Ramos (cell line): ENCODE data around the gene FCAMR.

ENCODE experiments used
- in situ Hi-C: fragments of 300-500 bp; cut with MboI; formaldehyde crosslinking; loops from one replicate; pipeline ENCODE4 v1.14.3; 2022; ENCODE audit warnings: low sequenced_read_pairs; ENCODE audit not compliant: unreplicated experiment

The FCAMR gene

GRCh38 chr1:206960676-206961386 is 9.4 kb downstream of the FCAMR start:
- in situ Hi-C loops = no loop called here

- in situ Hi-C loops = no loop called here
Measured at GRCh38 chr1:206958144-206958543, 12.1 kb downstream of the FCAMR start.

GRCh38 chr1:206957639-206958038 is 12.6 kb downstream of the FCAMR start:
- in situ Hi-C loops = no loop called here

- in situ Hi-C loops = no loop called here
Measured at GRCh38 chr1:206955476-206956451, 14.5 kb downstream of the FCAMR start.

GRCh38 chr1:206954459-206955342 is 15.6 kb downstream of the FCAMR start:
- in situ Hi-C loops = no loop called here

- in situ Hi-C loops = no loop called here
Measured at GRCh38 chr1:206953626-206954025, 16.6 kb downstream of the FCAMR start.

GRCh38 chr1:206953126-206953525 is 17.1 kb downstream of the FCAMR start:
- in situ Hi-C loops = no loop called here

GRCh38 chr1:206952171-206952570 is 18.1 kb downstream of the FCAMR start:
- in situ Hi-C loops = no loop called here

- in situ Hi-C loops = no loop called here
Measured at GRCh38 chr1:206951318-206952100, 18.8 kb downstream of the FCAMR start.

- in situ Hi-C loops = no loop called here
Measured at GRCh38 chr1:206949641-206950040, 20.6 kb downstream of the FCAMR start.

- in situ Hi-C loops = no loop called here
Measured at GRCh38 chr1:206949208-206949607, 21.1 kb downstream of the FCAMR start.

GRCh38 chr1:206947255-206947654 is 23.0 kb downstream of the FCAMR start:
- in situ Hi-C loops = no loop called here

GRCh38 chr1:206946261-206946660 is 24.0 kb downstream of the FCAMR start, which contains the start of gene PIGR:
TSS of gene PIGR (minus strand) at chr1:206946466. CDS start at chr1:206940531, 5,935 bp downstream.
- in situ Hi-C loops = no loop called here

- in situ Hi-C loops = no loop called here
Measured at GRCh38 chr1:206945779-206946178, 24.5 kb downstream of the FCAMR start.

GRCh38 chr1:206944703-206945102 is 25.6 kb downstream of the FCAMR start:
- in situ Hi-C loops = no loop called here

GRCh38 chr1:206941766-206942418 is 28.4 kb downstream of the FCAMR start:
- in situ Hi-C loops = no loop called here

GRCh38 chr1:206940588-206940936 is 29.7 kb downstream of the FCAMR start:
- in situ Hi-C loops = no loop called here

- in situ Hi-C loops = no loop called here
Measured at GRCh38 chr1:206939841-206940587, 30.2 kb downstream of the FCAMR start.
